ENCODE results near the gene SP6.
A peak's percentile ranks its signal among the peaks of the same experiment; 100 is the strongest.

SP6 gene

DNA sequence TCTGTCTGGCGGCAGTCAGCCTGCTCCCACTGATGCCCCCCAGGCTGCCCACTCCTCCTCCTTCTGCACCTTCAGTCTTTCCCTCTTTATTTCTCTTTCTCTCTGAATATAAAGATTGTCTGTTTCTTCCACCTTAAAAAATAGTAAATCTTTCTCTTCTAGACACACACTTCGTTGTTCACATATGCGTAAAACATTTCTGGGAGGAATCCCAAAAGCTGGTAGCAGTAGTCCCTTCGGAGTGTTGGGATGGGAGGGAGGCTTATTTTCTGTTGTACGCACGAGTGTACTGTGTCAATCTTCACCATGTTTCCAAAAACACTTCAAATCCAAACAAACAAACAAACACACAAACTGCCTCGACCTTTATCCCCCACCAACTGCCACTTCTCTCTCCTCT, 39.3 kb downstream of the SP6 start:
- no peak overlapping the region for H3K9ac ChIP-seq
- H3K4me2 ChIP-seq (ENCODE audit: low read length), result no peak overlapping the region
- H3K9me3 ChIP-seq (ENCODE audit: control insufficient read depth, low read length), result no peaks in the 10 kb centered on the region
- TF ChIP-seq, protein P1, sequence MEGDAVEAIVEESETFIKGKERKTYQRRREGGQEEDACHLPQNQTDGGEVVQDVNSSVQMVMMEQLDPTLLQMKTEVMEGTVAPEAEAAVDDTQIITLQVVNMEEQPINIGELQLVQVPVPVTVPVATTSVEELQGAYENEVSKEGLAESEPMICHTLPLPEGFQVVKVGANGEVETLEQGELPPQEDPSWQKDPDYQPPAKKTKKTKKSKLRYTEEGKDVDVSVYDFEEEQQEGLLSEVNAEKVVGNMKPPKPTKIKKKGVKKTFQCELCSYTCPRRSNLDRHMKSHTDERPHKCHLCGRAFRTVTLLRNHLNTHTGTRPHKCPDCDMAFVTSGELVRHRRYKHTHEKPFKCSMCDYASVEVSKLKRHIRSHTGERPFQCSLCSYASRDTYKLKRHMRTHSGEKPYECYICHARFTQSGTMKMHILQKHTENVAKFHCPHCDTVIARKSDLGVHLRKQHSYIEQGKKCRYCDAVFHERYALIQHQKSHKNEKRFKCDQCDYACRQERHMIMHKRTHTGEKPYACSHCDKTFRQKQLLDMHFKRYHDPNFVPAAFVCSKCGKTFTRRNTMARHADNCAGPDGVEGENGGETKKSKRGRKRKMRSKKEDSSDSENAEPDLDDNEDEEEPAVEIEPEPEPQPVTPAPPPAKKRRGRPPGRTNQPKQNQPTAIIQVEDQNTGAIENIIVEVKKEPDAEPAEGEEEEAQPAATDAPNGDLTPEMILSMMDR (IDR thresholded peaks at IDR 0.05), result no peak
- H3K4me1 ChIP-seq, result peaks cover 5% of the 10 kb centered on the region
- H2AFZ ChIP-seq, result no peak overlapping the region
- H3K27ac ChIP-seq, result no peak overlapping the region
- H3K27me3 ChIP-seq (ENCODE audit: control insufficient read depth, insufficient read depth, low read length), result no peaks in the 10 kb centered on the region
- H3K36me3 ChIP-seq (ENCODE audit: control insufficient read depth, insufficient read depth, low read length), result no peaks in the 10 kb centered on the region
- H3K4me3 ChIP-seq (ENCODE audit: low read depth, low read length), result no peak overlapping the region
- H3K79me2 ChIP-seq, result no peaks in the 10 kb centered on the region

DNA sequence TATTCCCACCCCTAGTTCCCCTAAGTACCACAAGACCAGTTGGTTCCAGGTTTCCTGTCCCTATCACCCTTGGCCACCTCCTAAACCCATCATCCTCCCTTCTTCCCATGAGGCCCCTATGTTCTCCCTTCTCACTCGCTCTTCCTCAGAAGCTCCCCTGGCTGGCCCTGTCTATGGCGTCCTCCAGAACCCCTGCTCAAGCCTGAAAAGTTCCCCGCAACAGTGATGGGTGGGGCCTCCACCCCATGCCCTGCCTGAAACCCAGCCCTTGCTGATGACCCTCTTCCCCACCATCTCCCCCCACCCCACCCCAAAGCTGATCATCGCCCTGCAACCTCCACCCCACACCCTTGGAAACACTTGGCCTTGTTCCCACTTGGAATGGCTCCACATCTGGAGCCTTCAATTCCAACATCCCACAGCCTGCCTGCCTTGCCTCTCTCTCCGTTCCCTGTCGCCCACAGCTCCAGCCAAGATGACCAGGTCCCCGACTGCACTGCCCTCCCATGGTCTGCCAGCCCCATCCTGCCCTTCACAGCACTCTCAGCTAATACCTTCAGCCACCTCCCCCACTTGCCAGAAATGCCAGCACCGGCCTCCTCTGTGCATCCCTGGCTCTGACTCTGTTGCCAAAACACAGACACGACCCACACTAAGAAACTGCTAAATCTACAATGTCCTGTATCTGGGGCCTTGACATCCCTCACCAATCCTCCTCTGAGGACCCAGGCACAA, 39.9 kb downstream of the SP6 start:
- H3K79me2 ChIP-seq, result no peaks in the 10 kb centered on the region
- no peak overlapping the region for H3K4me3 ChIP-seq (ENCODE audit: low read depth, low read length)
- H3K9me3 ChIP-seq (ENCODE audit: control insufficient read depth, low read length), result no peaks in the 10 kb centered on the region
- TF ChIP-seq, protein P1 (IDR thresholded peaks at IDR 0.05), result no peak
- H3K36me3 ChIP-seq (ENCODE audit: control insufficient read depth, insufficient read depth, low read length), result no peaks in the 10 kb centered on the region
- H2AFZ ChIP-seq, result no peak overlapping the region
- H3K9ac ChIP-seq, result no peak overlapping the region
- peaks cover 5% of the 10 kb centered on the region for H3K4me1 ChIP-seq
- no peak overlapping the region for H3K4me2 ChIP-seq (ENCODE audit: low read length)
- no peaks in the 10 kb centered on the region for H3K27me3 ChIP-seq (ENCODE audit: control insufficient read depth, insufficient read depth, low read length)
- H3K27ac ChIP-seq, result no peak overlapping the region

DNA sequence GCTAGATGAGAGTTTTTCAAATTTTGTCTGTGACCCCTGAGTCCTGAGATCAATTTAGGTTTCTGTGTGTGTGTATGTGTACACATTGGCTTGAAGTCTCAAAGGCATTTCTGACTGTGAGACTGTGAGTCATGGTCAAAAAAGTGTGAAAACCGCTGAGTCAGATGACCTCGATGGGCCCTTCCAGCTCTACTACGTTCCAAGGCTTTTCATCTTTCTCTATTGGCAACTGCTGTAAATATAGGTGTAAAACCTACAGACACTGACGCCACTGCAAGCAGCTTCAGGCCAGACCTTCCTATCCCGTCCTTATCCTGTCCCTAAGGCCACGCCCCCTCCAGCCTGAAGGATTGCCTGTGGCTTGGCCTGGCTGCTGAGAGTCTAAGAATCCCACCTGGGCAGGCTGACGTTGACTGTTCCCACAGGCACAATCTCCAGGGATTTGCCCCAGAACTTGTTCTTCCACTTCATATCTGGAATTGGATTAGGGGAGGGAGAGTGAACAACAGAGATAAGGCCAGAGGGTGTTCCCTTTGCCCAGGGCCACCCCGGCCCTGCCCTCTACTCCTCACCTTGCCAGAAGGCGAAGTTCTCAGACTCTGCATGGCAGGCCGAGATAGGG, 40.7 kb downstream of the SP6 start:
- Histone ChIP-seq H3K36me3 (ENCODE audit: control insufficient read depth, insufficient read depth, low read length) (no peaks in the 10 kb centered on the region), H3K27ac (no peak overlapping the region), H3K4me3 (ENCODE audit: low read depth, low read length) (no peak overlapping the region), H3K4me1 (peaks cover 5% of the 10 kb centered on the region), H3K4me2 (ENCODE audit: low read length) (no peak overlapping the region), H3K9ac (no peak overlapping the region), H2AFZ (peak overlapping the region; percentile 29), H3K27me3 (ENCODE audit: control insufficient read depth, insufficient read depth, low read length) (no peaks in the 10 kb centered on the region), H3K9me3 (ENCODE audit: control insufficient read depth, low read length) (no peaks in the 10 kb centered on the region), H3K79me2 (no peaks in the 10 kb centered on the region)
- TF ChIP-seq, protein P1 (IDR thresholded peaks at IDR 0.05), result no peak

DNA sequence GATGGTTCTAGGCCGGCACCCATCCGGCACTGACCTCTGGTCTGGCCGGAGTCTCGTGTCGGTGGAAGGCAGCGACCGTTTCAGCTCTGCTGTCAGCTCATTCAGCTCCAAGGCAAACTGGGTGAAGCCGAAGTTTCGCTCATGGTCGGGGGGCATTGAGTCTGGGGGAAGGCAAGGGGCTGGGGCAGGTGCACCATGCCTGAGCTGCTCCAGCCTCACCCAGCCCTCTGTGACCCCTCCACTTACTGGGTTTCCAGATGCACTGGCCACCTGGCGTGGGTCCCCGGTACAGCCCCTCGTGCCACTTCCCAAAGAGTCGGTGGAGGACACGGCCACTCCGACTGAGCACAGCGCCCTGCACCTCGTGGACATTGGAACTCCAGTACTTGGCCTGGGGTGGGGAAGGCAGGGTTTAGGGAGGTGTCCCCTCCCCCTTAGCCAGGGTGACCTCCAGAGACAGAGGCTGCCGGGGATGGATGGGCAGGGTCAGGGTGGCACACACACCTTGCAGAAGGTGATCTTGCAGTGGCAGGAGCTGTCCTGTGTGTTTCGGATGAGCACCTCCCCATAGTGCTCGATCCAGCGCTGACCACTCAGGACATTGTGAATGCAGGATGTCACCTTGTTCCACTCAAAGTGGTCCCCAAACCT, 42.0 kb downstream of the SP6 start:
- H3K4me2 ChIP-seq (ENCODE audit: low read length), result no peak overlapping the region
- H3K9ac ChIP-seq, result no peak overlapping the region
- no peak overlapping the region for H3K4me3 ChIP-seq (ENCODE audit: low read depth, low read length)
- TF ChIP-seq, protein P1 (IDR thresholded peaks at IDR 0.05), result no peak
- H3K36me3 ChIP-seq (ENCODE audit: control insufficient read depth, insufficient read depth, low read length), result no peaks in the 10 kb centered on the region
- H3K27me3 ChIP-seq (ENCODE audit: control insufficient read depth, insufficient read depth, low read length), result no peaks in the 10 kb centered on the region
- no peak overlapping the region for H3K27ac ChIP-seq
- H2AFZ ChIP-seq, result no peak overlapping the region
- no peaks in the 10 kb centered on the region for H3K9me3 ChIP-seq (ENCODE audit: control insufficient read depth, low read length)
- peaks cover 5% of the 10 kb centered on the region for H3K4me1 ChIP-seq
- H3K79me2 ChIP-seq, result no peaks in the 10 kb centered on the region

All from parathyroid adenoma (tissue), 2 donors.